Amygdala (tissue), 56 donors: ENCODE measurements around the gene RNF225.
"Not testable (repeated sequence)": the region's sequence is repeated elsewhere in the genome, so short reads cannot be mapped to it uniquely, and the experiment has no call there.

Experiments
- DNase-seq, 56 donors: peaks; one replicate each; lab custom pipeline; 2025; lab: John Stamatoyannopoulos, UW

RNF225 gene

GRCh38 chr19:58357481-58358145, 37.8 kb upstream of the RNF225 start:
- no peak for DNase-seq

- peak in 8 of 56 donors; percentile 42 to 73 (median 61) for DNase-seq
Observed at GRCh38 chr19:58361900-58362271, 33.6 kb upstream of the RNF225 start.

- DNase-seq: peak; percentile 64 to 99 (median 95)
Observed at GRCh38 chr19:58362272-58362994, 33.0 kb upstream of the RNF225 start, which contains the start of gene ZNF497. TSS of gene ZNF497 (minus strand) at chr19:58362751. CDS start at chr19:58357635, 5,116 bp downstream.

- no peak for DNase-seq
Observed at GRCh38 chr19:58364146-58364545, 31.3 kb upstream of the RNF225 start.

- no peak for DNase-seq
Observed at GRCh38 chr19:58366585-58367430, 28.6 kb upstream of the RNF225 start.

- no peak for DNase-seq
Observed at GRCh38 chr19:58367698-58368454, 27.6 kb upstream of the RNF225 start.

GRCh38 chr19:58368561-58369360, 26.7 kb upstream of the RNF225 start:
- DNase-seq: no peak

GRCh38 chr19:58372311-58373133, 22.9 kb upstream of the RNF225 start:
- DNase-seq: peak in 5 of 56 donors; percentile 8 to 24 (median 13)

GRCh38 chr19:58374200-58374599, 21.3 kb upstream of the RNF225 start:
- no peak for DNase-seq

- DNase-seq: not testable (repeated sequence)
Observed at GRCh38 chr19:58376724-58377123, 18.7 kb upstream of the RNF225 start.

- no peak for DNase-seq
Observed at GRCh38 chr19:58379246-58379645, 16.2 kb upstream of the RNF225 start.

- peak in 1 of 56 donors; percentile 55 for DNase-seq
Observed at GRCh38 chr19:58380037-58380661, 15.3 kb upstream of the RNF225 start.

- DNase-seq: peak; percentile 89 to 99 (median 98)
Observed at GRCh38 chr19:58380662-58381459, 14.6 kb upstream of the RNF225 start, which contains the start of gene ZNF837. TSS of gene ZNF837 (minus strand) at chr19:58381030. CDS start at chr19:58369332, 11,698 bp downstream.

GRCh38 chr19:58381460-58382212, 13.8 kb upstream of the RNF225 start:
- DNase-seq: no peak

GRCh38 chr19:58382997-58383603, 12.4 kb upstream of the RNF225 start:
- no peak for DNase-seq

- DNase-seq: no peak
Observed at GRCh38 chr19:58385313-58385890, 10.1 kb upstream of the RNF225 start.
